Fibroblast of villous mesenchyme (primary cell): Measurements from ENCODE around the gene CELF4. TPM values are rescaled to one million over a fixed set of nuclear protein-coding genes. Genes with fewer than 3 reads are reported as not detected.

Experiments
- DNase-seq: peaks from one replicate; pipeline ENCODE4 v3.0.0-alpha.2; 2010; ENCODE audit warnings: low read depth
- H3K4me3 ChIP-seq: 2 replicates; pipeline ENCODE4 v1.5.1; 2011; ENCODE audit warnings: low read depth, mild to moderate bottlenecking, low read length
- total RNA-seq: library from RNA; depleted of rRNA; stranded (reverse); fragments of >200 nt; gene quantifications from 2 replicates; pipeline ENCODE4 v1.2.3, GENCODE V29; 2012
- TF ChIP-seq, protein P1 (sequence below): IDR thresholded peaks from 2 replicates; pipeline ENCODE4 v1.5.1; 2012; ENCODE audit warnings: low read depth, mild to moderate bottlenecking, low read length; ENCODE audit not compliant: insufficient read depth

CELF4 gene
- total RNA-seq, 1 donor, result not detected

DNA sequence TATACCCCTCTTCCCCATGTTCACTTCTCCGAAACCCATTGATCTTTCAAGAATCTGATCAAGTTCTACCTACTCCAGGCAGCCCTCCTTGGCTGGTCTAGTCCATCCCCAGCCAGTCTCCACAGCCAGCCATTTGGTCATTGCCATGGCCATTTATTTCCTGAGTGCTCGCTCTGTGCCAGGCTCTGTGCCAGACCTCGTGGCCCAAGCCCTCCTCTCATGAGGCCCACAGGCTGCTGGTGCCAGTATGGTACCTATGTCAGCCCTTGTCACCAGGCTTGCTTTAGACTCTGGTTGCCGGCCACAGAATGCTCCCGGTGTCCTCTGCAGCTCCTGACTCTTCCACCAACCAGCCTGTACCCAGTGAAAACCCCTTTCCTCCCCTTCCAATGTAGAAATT is 78.8 kb downstream of the CELF4 start:
- no peak overlapping the region for H3K4me3 ChIP-seq
- no peak for DNase-seq
- TF ChIP-seq, protein P1, sequence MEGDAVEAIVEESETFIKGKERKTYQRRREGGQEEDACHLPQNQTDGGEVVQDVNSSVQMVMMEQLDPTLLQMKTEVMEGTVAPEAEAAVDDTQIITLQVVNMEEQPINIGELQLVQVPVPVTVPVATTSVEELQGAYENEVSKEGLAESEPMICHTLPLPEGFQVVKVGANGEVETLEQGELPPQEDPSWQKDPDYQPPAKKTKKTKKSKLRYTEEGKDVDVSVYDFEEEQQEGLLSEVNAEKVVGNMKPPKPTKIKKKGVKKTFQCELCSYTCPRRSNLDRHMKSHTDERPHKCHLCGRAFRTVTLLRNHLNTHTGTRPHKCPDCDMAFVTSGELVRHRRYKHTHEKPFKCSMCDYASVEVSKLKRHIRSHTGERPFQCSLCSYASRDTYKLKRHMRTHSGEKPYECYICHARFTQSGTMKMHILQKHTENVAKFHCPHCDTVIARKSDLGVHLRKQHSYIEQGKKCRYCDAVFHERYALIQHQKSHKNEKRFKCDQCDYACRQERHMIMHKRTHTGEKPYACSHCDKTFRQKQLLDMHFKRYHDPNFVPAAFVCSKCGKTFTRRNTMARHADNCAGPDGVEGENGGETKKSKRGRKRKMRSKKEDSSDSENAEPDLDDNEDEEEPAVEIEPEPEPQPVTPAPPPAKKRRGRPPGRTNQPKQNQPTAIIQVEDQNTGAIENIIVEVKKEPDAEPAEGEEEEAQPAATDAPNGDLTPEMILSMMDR, result no peak

DNA sequence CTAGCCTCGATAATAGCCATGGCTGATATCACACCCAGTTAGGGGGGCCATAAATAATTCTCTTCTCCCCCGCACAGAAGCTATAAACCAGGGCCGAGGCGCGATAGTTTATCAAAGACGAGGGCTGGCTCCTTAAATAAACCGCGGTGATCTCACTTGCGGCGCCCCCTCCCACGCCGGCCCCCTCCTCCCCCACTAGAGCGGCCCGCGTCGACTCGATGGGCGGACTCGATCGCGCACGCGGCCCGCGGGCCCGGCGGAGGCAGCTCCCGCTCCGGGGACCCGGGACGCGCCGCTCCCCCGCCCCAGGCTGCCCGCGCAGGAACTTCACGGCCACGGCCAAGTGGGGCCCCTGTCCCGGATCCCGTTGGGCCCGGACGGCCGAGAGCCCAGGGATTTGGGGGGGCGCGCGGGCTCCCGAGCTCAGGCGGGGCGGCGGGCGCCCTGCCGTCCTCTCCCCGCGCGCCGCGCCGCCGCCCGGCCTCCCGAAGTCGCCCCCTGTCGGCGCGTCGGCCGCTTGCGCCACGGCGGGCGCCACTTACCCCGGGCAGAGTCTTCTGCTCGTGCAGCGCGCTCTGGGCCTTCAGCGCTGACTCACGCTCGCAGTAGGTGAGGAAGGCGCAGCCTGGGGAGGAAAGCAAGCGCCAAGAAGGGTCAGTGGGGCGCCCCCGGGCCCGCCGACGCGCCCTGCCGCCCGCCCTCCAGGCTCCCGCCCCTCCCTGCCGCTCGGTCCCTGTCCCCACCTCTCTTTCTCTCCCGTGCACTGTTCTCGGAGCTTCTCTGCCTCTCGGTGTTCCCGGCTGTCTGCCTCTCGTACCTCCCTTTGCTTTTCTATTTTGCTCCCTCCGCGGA is 80.4 kb downstream of the CELF4 start:
- DNase-seq, result no peak
- no peak overlapping the region for H3K4me3 ChIP-seq
- TF ChIP-seq, protein P1, result no peak

DNA sequence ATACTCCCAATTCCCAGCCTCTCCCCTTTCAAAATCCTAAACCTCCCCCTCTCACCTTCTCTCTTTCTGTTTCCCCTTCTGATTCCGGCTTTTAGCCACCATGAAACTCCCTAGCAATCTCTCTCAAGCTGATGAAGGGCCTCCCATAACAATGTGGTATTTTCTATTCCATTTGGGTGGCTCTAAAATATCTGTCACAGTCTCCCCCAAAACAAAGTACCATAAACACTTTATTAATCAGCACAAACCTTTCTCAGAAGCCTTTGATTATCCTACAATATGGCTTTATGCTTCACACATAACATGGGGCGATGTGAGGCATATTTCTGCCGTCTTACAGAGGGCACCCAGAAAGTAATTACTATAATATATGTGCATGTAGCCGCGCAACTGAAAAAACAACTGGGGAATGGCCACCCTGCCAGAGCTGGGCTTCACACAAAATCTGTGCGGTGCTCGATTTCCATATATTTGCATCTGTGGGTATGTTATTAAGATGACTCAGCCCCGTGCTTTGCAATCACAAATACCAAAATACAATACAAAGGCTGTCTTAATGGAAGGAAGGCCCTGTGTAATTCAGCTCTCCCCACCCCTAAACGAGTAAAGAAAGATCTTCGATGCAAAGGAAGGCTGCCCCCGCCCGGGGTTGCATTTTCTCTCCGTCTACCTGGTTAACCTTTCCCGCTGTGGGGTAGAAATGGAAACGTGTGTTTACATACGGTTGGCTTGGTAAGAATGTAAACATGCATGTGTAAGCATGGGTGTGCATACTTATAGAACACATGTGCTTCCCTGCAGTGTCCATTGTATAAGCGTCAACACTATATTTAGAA is 81.4 kb downstream of the CELF4 start:
- TF ChIP-seq, protein P1, result no peak
- H3K4me3 ChIP-seq, result no peak overlapping the region
- DNase-seq, result no peak

DNA sequence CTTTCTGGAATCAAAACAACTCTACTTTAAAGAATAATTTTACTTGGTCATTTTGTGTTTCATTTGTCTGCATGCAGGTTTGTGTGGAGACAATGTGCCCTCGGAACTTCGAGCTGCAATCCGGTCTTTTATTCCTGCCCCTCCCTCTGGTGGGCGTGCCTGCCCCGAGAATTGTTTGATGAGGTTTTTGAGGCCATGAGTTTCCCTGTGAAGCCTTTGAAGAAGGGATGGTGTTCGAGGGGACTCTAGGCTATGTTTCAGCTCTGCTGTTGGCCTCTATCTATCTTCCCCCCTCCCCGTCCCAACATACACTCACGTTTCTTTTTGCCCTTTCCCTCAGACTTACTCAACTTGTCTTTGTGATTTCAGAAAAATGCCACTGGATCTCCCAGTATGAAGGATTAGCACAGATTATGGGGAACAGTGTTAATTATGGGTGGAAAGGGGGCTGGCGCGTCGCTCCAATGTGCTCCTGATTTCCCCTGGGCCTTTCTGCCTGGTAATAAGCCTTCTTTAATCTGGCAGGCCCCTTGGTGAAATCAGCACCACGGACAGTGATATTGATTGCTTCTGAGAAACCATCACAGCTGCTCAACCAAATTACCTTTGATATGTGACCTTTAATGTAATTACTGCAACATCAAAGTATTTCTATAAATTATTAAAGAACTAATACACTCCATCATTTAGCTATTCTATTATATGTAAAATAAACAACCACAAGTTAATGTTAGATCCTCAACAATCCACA is 82.2 kb downstream of the CELF4 start:
- peak; percentile 12 for DNase-seq
- TF ChIP-seq, protein P1, result no peak

DNA sequence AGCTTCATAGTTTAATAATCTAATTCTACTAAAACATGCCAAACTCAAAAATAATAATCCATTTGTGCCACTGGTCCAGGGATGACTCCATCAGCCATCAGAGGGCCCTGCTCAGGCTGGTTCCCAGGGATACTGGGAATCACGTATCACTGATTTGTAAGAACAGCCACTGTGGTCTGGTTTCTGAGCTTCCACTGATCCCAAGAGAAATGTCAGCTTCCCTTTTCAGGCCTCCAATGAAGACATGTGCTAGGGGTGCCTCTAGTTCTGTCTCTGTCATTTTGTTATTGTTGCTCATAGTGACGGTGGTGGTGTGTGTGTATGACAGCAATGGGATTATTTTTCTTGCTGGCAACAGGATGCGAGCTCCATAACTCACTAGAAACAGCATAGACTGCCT is 83.2 kb downstream of the CELF4 start:
- TF ChIP-seq, protein P1, result no peak
- DNase-seq, result no peak

More for the DNA sequence above, 82.2 kb downstream of the CELF4 start:
- H3K4me3 ChIP-seq, result no peak overlapping the region

DNA sequence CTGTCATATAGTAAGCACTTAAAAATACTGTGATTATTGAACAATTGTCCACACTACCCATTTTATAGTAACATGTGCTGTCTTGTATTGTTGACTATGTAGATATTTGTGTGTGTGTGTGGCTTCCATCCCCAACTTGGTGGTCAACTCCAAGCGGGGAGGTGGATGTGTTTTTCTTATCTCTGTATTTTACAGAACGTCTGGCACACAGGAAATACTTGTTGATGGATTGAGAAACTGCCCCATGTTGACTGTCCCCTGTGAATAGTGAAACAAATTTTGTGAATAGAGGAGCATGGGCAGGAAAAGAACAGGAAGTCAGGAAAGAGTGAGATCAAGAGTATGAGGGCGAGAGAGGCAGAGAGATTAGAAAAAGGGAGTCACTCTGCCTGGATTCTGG is 83.6 kb downstream of the CELF4 start:
- TF ChIP-seq, protein P1, result no peak
- no peak for DNase-seq
- H3K4me3 ChIP-seq, result no peak overlapping the region

More for the DNA sequence above, 83.2 kb downstream of the CELF4 start:
- no peak overlapping the region for H3K4me3 ChIP-seq
